NCI-H1417 treated with DMSO at 0.1 percent for 48 hours (cell line): Measurements from ENCODE around the gene SEL1L.
"Not testable (repeated sequence)": the region's sequence is repeated elsewhere in the genome, so short reads cannot be mapped to it uniquely, and the experiment has no call there.

Experiments
- DNase-seq: peaks from one replicate; lab custom pipeline; 2025; lab: John Stamatoyannopoulos, UW

The SEL1L gene

GRCh38 chr14:81525129-81525528, 8.5 kb downstream of the SEL1L start:
- DNase-seq, result no peak

GRCh38 chr14:81523616-81524015, 10.0 kb downstream of the SEL1L start:
- no peak for DNase-seq

- DNase-seq, result no peak
These were observed 10.6 kb downstream of the SEL1L start for GRCh38 chr14:81523016-81523415.

GRCh38 chr14:81521356-81521755, 12.3 kb downstream of the SEL1L start:
- no peak for DNase-seq

GRCh38 chr14:81519200-81520011, 14.2 kb downstream of the SEL1L start:
- no peak for DNase-seq

GRCh38 chr14:81517798-81518398, 15.8 kb downstream of the SEL1L start:
- no peak for DNase-seq

- DNase-seq, result no peak
These were observed 16.5 kb downstream of the SEL1L start for GRCh38 chr14:81516986-81517797.

- DNase-seq, result not testable (repeated sequence)
These were observed 17.7 kb downstream of the SEL1L start for GRCh38 chr14:81515927-81516326.

GRCh38 chr14:81512826-81513225, 20.8 kb downstream of the SEL1L start:
- DNase-seq, result not testable (repeated sequence)

GRCh38 chr14:81511111-81511904, 22.3 kb downstream of the SEL1L start:
- DNase-seq, result no peak

- DNase-seq, result no peak
These were observed 23.7 kb downstream of the SEL1L start for GRCh38 chr14:81509838-81510452.

GRCh38 chr14:81509321-81509720, 24.3 kb downstream of the SEL1L start:
- DNase-seq, result no peak

GRCh38 chr14:81506487-81506886, 27.2 kb downstream of the SEL1L start:
- no peak for DNase-seq

- no peak for DNase-seq
These were observed 28.8 kb downstream of the SEL1L start for GRCh38 chr14:81504864-81505263.

- no peak for DNase-seq
These were observed 47.9 kb downstream of the SEL1L start for GRCh38 chr14:81485781-81486180.

GRCh38 chr14:81485372-81485771, 48.3 kb downstream of the SEL1L start:
- DNase-seq, result no peak

GRCh38 chr14:81484120-81484519, 49.5 kb downstream of the SEL1L start:
- DNase-seq, result no peak

GRCh38 chr14:81480741-81481140, 52.9 kb downstream of the SEL1L start:
- no peak for DNase-seq

GRCh38 chr14:81478446-81478845, 55.2 kb downstream of the SEL1L start:
- no peak for DNase-seq

- no peak for DNase-seq
These were observed 56.8 kb downstream of the SEL1L start for GRCh38 chr14:81476816-81477215.

- no peak for DNase-seq
These were observed 58.8 kb downstream of the SEL1L start for GRCh38 chr14:81474685-81475324.
